ENCODE measurements around the gene PLAAT3. TPM values are rescaled to one million over a fixed set of nuclear protein-coding genes. Genes with fewer than 3 reads are reported as not detected.
A peak's percentile ranks its signal among the peaks of the same experiment; 100 is the strongest.

PLAAT3 gene
- total and polyA plus RNA-seq, 2 of the 8 experiments (the other 6 are each of a cell fraction or from before 2014, with no cell fraction given) = 109 to 190 TPM

GRCh38 chr11:63534076-63534475 lies 80.2 kb downstream of the PLAAT3 start:
- Histone ChIP-seq H3K18ac (ENCODE audit: extremely low read depth, low read length) (peak overlapping the region; percentile 78), H4K8ac (ENCODE audit: extremely low read depth, insufficient read depth, low read length) (no peak overlapping the region), H4K5ac (ENCODE audit: insufficient read length, low read depth, low read length) (peak overlapping the region; percentile 19), H3K23ac (ENCODE audit: insufficient read length) (no peak overlapping the region), H4K20me1 (replicated peaks in 1 of 2; ENCODE audit: control insufficient read depth in 1 of 2, insufficient read depth in 2 of 2, low read length in 2 of 2) (no peaks in the 10 kb centered on the region), H3K4me1 (replicated peaks in 1 of 4; ENCODE audit: control insufficient read depth in 3 of 4, insufficient read depth in 4 of 4, low read length in 3 of 4) (peaks cover 11 to 27% (median 23%) of the 10 kb centered on the region in 4 experiments; a peak in 6 of 7 replicates), H3K23me2 (ENCODE audit: low read depth, low read length) (no peaks in the 10 kb centered on the region), H2BK120ac (replicated peaks; ENCODE audit: low read depth, low read length) (peak overlapping the region; percentile 52), H4K91ac (replicated peaks; ENCODE audit: insufficient read length, low read length) (peak overlapping the region; percentile 36), H3K9ac (replicated peaks in 1 of 4; ENCODE audit: extremely low read depth in 1 of 4, low read depth in 3 of 4, low read length in 3 of 4) (no peak overlapping the region), H3K4me3 (ENCODE audit: extremely low read depth in 1 of 4, insufficient read depth in 2 of 4, low read depth in 3 of 4, low read length in 4 of 4) (no peak overlapping the region), H3K4me2 (ENCODE audit: insufficient read depth in 1 of 2, low read depth in 2 of 2, low read length in 2 of 2) (no peak overlapping the region), H2BK15ac (ENCODE audit: low read length) (0 out of 2 replicates have a peak overlapping the region, but pooled peaks have one; percentile 76), H3K79me2 (ENCODE audit: control insufficient read depth in 1 of 2, insufficient read depth in 2 of 2, low read length in 2 of 2) (no peaks in the 10 kb centered on the region), H3K4ac (replicated peaks; ENCODE audit: insufficient read length, low read depth, low read length) (peak overlapping the region; percentile 12), H3K14ac (ENCODE audit: insufficient read length) (no peak overlapping the region), H2BK12ac (ENCODE audit: low read depth, low read length) (peak overlapping the region; percentile 92; the same call in 1 of the 2 replicates), H3K9me3 (ENCODE audit: insufficient read depth in 2 of 2, low read depth in 1 of 2, low read length in 1 of 2) (no peaks in the 10 kb centered on the region; a peak in 1 of 4 replicates), H2AK5ac (ENCODE audit: low read depth, low read length) (peak overlapping the region; percentile 32; the same call in 1 of the 2 replicates), H3K56ac (replicated peaks; ENCODE audit: insufficient read length, low read depth, low read length) (no peak overlapping the region), H3K27me3 (replicated peaks in 1 of 4; ENCODE audit: control insufficient read depth in 3 of 4, extremely low read depth in 1 of 4, insufficient read depth in 3 of 4, low read length in 3 of 4) (no peaks in the 10 kb centered on the region), H3K27ac (ENCODE audit: low read depth, low read length) (no peak overlapping the region), H2BK5ac (ENCODE audit: low read depth, low read length) (peak overlapping the region; percentile 62; the same call in 1 of the 2 replicates), H2BK20ac (ENCODE audit: low read length) (peak overlapping the region; percentile 89), H3K36me3 (ENCODE audit: control insufficient read depth in 2 of 4, insufficient read depth in 4 of 4, low read length in 3 of 4) (no peaks in the 10 kb centered on the region), H3K79me1 (ENCODE audit: low read depth, low read length) (no peaks in the 10 kb centered on the region), H2AFZ (ENCODE audit: low read length) (no peak overlapping the region)
- ChIA-PET POLR2A (ENCODE audit: partially characterized antibody) (interaction anchor here (1.8 kb wide), 1 partner anchor 9 kb away, joined by 7 read pairs; no protein-coding TSS in a partner anchor), CTCF (ENCODE audit: partially characterized antibody) (interaction anchor here (1.1 to 2.1 kb wide), 2 partner anchors 11 to 102 kb away, joined by 4 read pairs; no protein-coding TSS in a partner anchor)
- FAIRE-seq = no peak
- WGBS, 2 experiments (ENCODE audit: extremely low coverage in 1 of 2, insufficient coverage in 1 of 2, insufficient read length in 1 of 2, insufficient replicate concordance in 2 of 2, low coverage in 1 of 2, low lambda C conversion rate in 2 of 2, missing lambda C conversion rate in 1 of 2) = 97% methylated on average over 3 of the region's 3 CpGs; no CpG with 5 or more reads in 1 of the 2 experiments
- DNase-seq (ENCODE audit: low read depth in 1 of 2, low spot score in 2 of 2) = no peak
- TF ChIP-seq SP2 (IDR thresholded peaks at IDR 0.05; ENCODE audit: low read length) = no peak
